Measurements from ENCODE around the gene PPDPF.
A peak's percentile ranks its signal among the peaks of the same experiment; 100 is the strongest.

The PPDPF gene

GRCh38 chr20:63538204-63539091 lies 17.9 kb downstream of the PPDPF start:
- no peak for DNase-seq (ENCODE audit: low read depth in 2 of 2)

GRCh38 chr20:63539092-63539430 lies 18.5 kb downstream of the PPDPF start:
- DNase-seq (ENCODE audit: low read depth in 2 of 2) = no peak

- DNase-seq (ENCODE audit: low read depth in 2 of 2) = no peak
These were observed 19.1 kb downstream of the PPDPF start for GRCh38 chr20:63539441-63540370.

- DNase-seq (ENCODE audit: low read depth in 2 of 2) = peak in 1 of 2 donors; percentile 34
These were observed 20.0 kb downstream of the PPDPF start for GRCh38 chr20:63540417-63541186.

- no peak for DNase-seq (ENCODE audit: low read depth in 2 of 2)
These were observed 20.8 kb downstream of the PPDPF start for GRCh38 chr20:63541371-63541770.

- no peak for DNase-seq (ENCODE audit: low read depth in 2 of 2)
These were observed 21.5 kb downstream of the PPDPF start for GRCh38 chr20:63542031-63542559.

- no peak for DNase-seq (ENCODE audit: low read depth in 2 of 2)
These were observed 22.1 kb downstream of the PPDPF start for GRCh38 chr20:63542696-63543095.

- DNase-seq (ENCODE audit: low read depth in 2 of 2) = no peak
These were observed 22.6 kb downstream of the PPDPF start for GRCh38 chr20:63543131-63543530.

GRCh38 chr20:63543733-63544132 lies 23.2 kb downstream of the PPDPF start:
- no peak for DNase-seq (ENCODE audit: low read depth in 2 of 2)

- no peak for DNase-seq (ENCODE audit: low read depth in 2 of 2)
These were observed 23.8 kb downstream of the PPDPF start for GRCh38 chr20:63544241-63544957.

- DNase-seq (ENCODE audit: low read depth in 2 of 2) = no peak
These were observed 24.5 kb downstream of the PPDPF start for GRCh38 chr20:63544958-63545516.

GRCh38 chr20:63545814-63546213 lies 25.2 kb downstream of the PPDPF start:
- DNase-seq (ENCODE audit: low read depth in 2 of 2) = no peak

GRCh38 chr20:63546256-63546955 lies 25.8 kb downstream of the PPDPF start:
- no peak for DNase-seq (ENCODE audit: low read depth in 2 of 2)

- no peak for DNase-seq (ENCODE audit: low read depth in 2 of 2)
These were observed 26.6 kb downstream of the PPDPF start for GRCh38 chr20:63546956-63547724.

GRCh38 chr20:63547725-63548480 lies 27.3 kb downstream of the PPDPF start, which contains the start of gene SRMS:
Gene SRMS (minus strand): TSS chr20:63547749. CDS start chr20:63547463, 286 bp downstream.
- DNase-seq (ENCODE audit: low read depth in 2 of 2) = no peak

GRCh38 chr20:63548542-63548941 lies 28.0 kb downstream of the PPDPF start:
- no peak for DNase-seq (ENCODE audit: low read depth in 2 of 2)

- DNase-seq (ENCODE audit: low read depth in 2 of 2) = no peak
These were observed 28.5 kb downstream of the PPDPF start for GRCh38 chr20:63549019-63549418.

GRCh38 chr20:63549679-63550282 lies 29.2 kb downstream of the PPDPF start:
- DNase-seq (ENCODE audit: low read depth in 2 of 2) = no peak

Measured in stimulated activated CD8-positive, alpha-beta memory T cell treated with anti-CD3 and anti-CD28 coated beads, Interleukin-15, amount 100 ng/mL, for 48 hours (primary cell).